Fibroblast of skin of right biceps (primary cell): ENCODE results near the gene TTC13.
"Not testable (repeated sequence)": the region's sequence is repeated elsewhere in the genome, so short reads cannot be mapped to it uniquely, and the experiment has no call there.

ENCODE experiments used
- DNase-seq: peaks from one replicate; pipeline ENCODE4 v3.0.0-alpha.2; 2013

TTC13 gene

DNA sequence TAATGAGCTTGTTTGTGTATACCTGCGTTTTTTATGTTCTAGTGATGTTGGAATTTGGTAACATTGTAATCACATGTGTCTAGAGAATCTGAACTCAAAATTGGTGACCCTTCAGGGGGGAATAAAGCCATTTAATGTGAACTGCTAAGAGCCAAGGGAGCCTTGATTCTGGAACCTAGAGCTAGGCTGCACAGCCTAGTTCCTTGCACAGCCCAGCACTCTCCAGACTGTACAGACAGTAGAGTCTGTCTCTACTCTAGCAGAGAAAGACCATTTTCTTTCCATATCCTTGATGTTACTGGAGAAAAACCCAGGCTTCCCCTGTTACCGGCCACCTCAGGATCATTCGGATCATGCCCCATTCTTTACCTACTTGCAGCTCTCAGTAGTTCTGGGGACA, 8.8 kb upstream of the TTC13 start:
- no peak for DNase-seq

DNA sequence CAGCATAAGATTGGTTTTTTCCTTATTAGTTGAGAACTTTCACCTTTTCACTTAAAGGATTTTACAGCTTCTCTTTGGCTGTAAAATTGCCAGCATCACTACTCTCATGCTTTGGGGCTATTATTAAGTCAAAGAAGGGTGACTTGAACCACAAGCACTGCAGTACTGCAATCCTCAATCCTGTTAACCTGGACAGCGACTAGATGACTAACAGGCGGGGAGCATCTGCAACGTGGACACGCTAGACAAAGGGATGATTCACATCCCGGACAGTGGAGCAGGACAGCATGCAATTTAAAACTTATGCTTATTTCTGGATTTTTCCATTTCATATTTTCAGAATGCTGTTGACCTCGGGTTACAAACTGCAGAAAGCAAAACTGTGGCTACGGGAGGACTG, 8.3 kb upstream of the TTC13 start:
- peak; percentile 73 for DNase-seq

- no peak for DNase-seq
Measured at GRCh38 chr1:230985711-230986110, 7.0 kb upstream of the TTC13 start.

DNA sequence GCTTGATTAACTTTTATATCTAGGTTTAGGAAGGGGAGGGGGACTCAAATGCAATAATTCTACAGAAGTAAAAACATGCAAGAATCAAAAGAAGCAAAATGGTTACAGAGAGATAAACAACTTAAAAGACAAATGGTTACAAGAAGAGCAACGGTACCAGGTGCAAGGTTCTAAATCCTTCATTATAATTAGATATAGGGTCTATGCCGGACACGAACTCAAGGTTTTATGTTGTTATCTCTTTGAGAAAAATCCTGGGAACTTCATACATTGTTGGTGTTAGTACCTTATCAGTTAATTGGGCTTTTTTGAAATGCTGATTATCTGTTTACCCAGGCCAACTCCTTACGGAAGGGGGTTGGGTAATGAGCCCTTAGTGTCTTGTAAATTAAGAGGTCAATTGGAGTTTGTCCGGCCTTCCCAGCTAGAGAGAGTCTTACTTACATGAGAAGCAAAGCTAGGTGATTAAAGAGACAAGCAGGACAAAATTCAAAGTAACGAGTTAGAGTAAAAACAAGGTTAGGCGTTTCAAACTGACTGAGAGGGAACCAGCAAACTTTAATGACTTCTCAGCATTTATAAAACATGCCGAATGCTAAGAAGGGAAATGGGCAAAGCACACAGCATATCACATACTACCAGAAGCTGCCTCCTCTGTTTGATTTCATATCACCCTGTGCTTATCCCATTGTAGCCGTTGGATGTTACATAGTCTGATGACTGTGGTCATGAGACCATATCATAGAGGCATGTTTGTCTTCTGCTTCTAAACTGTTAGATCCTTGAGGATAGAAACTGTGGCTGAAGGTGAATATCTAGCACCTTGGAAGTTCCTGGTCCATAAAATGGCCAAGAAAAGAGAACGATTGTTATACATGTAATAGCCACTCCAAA, 6.2 kb upstream of the TTC13 start:
- not testable (repeated sequence) for DNase-seq

DNA sequence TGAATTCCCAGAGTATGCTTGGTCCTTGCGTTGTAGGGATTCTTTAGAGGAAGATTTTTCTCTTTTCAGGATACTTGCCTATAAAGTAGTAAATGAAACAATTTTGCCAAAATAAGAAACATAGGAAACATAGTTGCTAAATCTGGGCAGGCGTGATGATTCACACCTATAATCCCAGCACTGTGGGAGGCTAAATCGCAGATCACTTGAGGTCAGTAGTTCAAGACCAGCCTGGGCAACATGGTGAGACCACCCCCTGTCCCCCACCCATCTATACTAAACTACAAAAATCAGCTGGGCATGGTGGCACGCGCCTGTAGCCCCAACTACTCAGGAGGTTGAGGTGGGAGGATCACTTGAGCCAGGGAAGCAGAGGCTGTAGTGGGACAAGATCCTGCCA, 5.2 kb upstream of the TTC13 start:
- no peak for DNase-seq

DNA sequence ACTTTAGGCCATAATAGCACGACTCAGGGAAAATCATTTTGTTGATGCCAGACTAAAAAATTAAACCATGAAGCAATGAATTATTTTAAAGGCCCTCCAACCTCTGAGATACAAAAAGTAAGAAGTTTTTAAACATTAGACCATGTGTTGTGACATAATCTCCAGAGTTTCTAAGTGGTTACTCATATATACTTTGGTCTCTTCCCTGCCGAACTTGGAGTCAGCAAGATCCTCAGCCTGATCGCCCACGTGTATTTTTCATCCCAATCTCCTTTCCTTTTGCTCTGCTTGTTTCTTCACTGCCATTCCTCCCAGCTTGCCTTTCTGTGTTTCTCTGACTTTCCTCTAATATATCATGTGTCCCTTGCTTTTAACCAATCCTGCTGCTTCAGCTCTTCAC, 4.0 kb upstream of the TTC13 start:
- DNase-seq = peak; percentile 67

- no peak for DNase-seq
Measured at GRCh38 chr1:230979952-230980351, 1.3 kb upstream of the TTC13 start.

DNA sequence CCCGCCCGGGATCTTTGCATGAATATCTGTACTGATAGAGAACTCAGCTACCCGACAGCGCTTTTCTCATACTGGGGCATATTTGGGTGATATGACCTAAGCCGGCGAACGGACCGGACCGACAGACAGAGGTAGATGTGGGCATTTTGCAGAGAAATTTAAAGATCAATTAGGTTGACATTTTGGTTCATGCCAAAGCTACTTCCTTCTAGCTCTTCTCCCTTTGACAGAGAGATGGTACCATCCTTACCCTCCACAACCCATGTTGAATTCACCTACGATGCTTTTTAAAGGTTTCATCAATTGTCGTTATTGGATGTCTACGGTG, 692 bp upstream of the TTC13 start:
- DNase-seq = no peak

DNA sequence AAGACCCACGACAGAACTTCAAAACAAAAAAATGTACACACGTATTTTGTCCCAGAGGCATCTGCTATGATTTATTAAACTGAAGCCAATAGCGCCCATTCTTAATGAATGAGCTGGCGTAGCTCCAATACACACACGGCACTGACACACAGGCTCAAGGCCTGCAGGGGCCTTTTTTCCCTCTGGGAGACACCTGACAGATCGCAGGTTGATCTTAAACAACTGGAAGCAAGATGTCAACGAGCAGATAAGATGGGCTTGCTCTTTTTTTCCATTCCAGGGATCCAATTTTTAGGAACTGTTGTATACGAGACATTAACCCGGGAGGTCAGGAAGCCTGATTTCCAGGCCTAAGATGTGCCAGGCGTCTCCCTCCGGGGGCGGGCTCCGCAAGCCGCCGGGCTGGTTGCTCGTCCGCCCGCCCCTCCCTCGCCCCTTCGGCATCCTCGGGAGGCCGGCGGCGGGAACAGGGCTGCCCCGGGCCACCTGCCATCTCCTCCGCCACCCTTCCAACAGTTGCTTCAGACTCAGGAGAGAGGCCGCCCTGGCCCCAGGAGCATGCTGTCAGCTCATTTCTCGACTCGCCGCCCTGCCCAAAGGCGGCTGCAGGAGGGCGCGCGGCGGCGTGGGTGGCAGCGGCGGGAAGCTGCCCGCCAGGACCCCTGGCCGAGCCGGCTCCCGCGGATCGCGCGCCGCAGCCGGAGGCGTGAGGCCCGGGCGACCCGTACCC, 735 bp downstream of the TTC13 start:
- peak; percentile 25 for DNase-seq

- DNase-seq = no peak
Measured at GRCh38 chr1:230976825-230977747, 1.6 kb downstream of the TTC13 start.

GRCh38 chr1:230976360-230976759, 2.3 kb downstream of the TTC13 start:
- DNase-seq = no peak

- no peak for DNase-seq
Measured at GRCh38 chr1:230975636-230976035, 3.0 kb downstream of the TTC13 start.

- peak; percentile 46 for DNase-seq
Measured at GRCh38 chr1:230972855-230973271, 5.8 kb downstream of the TTC13 start.

- no peak for DNase-seq
Measured at GRCh38 chr1:230971771-230972170, 6.9 kb downstream of the TTC13 start.

- DNase-seq = no peak
Measured at GRCh38 chr1:230970432-230970831, 8.2 kb downstream of the TTC13 start.

DNA sequence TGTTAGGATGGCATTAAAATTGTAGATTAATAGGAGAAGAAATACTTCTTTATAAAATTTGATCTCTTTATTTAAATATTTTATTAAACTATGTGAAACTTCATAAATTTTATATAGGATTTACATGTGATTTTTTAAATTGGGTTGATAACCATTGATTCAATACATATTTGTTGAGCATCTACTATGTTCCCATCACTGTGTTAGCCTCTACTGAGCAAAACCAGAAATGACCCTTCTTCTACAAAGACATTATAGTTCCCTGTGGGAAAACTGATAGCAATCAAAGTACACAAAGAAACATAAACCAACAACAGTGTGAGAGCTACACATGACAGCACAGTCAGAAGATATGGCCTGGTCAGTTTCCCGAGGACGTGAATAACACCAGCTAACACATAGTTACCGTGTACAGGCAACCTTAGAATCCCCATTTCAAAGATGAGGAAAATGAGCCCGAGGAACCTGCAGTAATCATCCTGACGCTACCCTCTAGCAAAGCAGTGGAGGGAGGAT, 12.2 kb downstream of the TTC13 start:
- no peak for DNase-seq

GRCh38 chr1:230965535-230965934, 13.1 kb downstream of the TTC13 start:
- DNase-seq = no peak

GRCh38 chr1:230964896-230965295, 13.8 kb downstream of the TTC13 start:
- DNase-seq = no peak

GRCh38 chr1:230958370-230958769, 20.3 kb downstream of the TTC13 start:
- DNase-seq = no peak

DNA sequence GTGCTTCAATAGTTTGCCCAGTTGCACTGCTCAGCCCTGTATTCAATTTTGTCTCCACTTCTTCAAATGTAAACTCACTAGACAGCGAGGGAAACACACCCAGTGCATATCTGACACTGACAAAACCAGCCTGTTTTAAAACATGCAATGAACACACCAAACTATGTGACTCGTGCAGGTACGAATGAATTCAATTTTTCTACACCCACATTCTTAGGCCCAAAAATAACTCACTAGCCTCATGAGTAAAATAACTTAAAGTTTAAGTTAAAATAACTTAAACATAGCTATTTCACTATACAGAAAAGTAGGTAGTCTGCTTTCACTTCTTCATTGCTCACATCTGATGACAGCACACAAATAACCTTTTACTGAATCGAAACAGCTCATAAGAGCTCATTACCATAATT, 21.1 kb downstream of the TTC13 start:
- DNase-seq = no peak

DNA sequence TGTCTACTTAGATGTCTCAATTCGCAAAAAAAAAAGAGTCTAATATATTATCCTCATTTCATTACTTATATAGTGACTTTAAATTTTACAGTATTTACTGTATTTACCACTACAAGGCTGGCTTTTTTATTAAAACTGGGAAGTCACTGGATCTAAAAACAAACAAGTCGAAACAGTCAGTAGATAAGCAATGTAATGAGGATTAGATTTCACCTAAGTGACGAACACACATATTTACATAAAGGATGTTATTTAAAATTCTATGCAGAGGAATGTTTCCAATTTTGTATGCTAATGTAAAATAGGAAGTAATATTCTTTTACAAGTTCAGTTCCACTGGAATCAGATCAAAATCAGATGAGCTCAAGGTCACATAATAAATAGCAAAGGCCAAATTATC, 28.3 kb downstream of the TTC13 start:
- no peak for DNase-seq

DNA sequence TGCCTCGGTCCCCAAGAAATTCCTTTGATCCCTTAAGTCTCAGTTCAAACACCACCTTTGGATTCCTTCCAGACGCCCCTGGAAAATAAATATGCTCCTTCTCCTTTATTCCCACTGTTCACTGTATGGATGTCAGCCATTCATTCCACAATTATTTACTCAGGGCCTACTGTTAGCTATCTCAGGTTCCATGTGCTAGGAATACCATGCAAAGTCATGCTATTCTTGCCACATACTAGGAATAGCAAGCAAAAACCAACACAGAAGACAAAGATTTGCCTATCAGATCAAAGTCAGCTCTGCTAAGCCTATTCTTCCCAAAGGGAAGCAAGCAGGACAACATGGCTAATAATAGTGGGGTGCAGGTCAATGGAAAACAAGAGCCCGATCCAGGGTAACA, 29.8 kb downstream of the TTC13 start:
- DNase-seq = no peak

GRCh38 chr1:230948301-230948700, 30.4 kb downstream of the TTC13 start:
- DNase-seq = no peak
